Measurements from ENCODE around the gene AQP2.
"Not testable (repeated sequence)": the region's sequence is repeated elsewhere in the genome, so short reads cannot be mapped to it uniquely, and the experiment has no call there.

The AQP2 gene

DNA sequence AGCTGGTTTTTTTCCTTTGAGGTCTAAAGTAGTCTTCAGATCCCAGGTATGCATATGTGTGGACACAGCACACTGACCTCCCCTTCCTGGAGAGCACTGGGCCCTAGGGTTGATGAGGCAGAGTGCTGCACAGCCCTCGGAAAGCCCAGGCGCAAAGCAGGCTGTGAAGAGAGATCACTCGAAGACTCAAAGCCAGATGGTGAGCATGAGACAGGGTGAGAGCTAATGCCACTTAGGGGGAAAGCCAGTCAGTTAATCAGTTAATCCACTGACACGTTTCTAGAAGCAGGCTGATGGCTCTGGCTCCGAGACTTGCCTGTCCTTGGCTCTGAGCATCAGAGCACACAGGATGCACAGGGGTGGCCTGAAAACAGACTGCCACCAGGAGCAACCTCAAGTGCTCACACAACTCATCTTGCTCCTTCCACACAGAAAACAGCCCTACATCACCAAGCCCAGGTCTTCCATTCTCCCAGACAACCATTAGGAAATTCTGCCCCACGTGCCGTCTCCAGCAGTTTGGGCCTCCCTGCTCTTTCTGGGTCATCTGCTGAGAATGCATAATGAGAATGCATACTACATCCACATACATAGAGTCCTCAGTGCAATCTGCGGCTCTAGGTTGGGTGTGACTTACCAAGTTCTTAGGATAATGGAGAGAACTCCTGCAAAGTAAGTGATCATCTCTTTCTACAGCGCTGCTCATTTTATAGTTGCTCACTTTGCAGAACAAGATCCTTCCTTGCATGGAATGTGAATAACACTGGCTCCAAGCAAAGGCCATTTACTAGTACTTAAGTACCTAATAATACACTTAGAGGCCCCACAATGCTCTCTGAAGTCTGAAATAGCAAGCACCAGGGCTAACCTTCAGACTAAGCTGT, 34.2 kb downstream of the AQP2 start:
- DNase-seq (ENCODE audit: low read depth in 1 of 2, low spot score in 1 of 2) = no peak

DNA sequence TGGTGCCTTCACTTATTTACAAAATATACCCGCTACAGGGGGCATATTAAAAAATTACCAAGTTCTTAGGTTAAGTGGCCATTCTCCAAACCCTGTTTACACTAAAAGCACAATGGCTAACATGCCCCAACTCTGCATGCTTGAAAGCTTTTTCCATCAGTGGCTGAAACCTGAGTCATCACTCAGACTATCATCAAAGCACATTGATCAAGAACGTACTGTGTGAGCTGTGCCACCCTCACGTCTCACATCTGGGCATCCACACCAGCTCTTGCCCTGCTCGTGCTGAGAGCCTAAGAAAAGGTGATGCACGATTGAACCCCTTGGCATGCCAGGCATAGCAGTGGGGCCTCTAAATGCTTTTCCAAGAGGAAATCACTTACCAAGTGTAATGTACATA, 35.4 kb downstream of the AQP2 start:
- DNase-seq (ENCODE audit: low read depth in 1 of 2, low spot score in 1 of 2) = no peak

DNA sequence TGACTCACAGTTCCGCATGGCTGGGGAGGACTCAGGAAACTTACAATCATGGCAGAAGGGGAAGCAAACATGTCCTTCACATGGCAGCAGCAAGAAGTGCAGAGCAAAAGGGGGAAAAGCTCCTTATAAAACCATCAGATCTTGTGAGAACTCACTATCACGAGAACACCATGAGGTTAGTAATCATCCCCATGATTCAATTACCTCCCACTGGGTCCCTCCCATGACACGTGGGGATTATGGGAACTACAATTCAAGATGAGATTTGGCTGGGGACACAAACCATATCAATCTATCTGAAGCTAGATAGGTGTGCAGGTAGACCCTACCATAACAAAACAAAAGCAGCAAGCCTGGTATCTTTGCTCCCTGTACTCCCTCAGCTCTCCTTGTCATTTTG, 35.9 kb downstream of the AQP2 start:
- not testable (repeated sequence) for DNase-seq (ENCODE audit: low read depth in 1 of 2, low spot score in 1 of 2)

GRCh38 chr12:49987625-49988303, 37.2 kb downstream of the AQP2 start:
- DNase-seq (ENCODE audit: low read depth in 1 of 2, low spot score in 1 of 2) = no peak

GRCh38 chr12:49989400-49989799, 38.9 kb downstream of the AQP2 start:
- DNase-seq (ENCODE audit: low read depth in 1 of 2, low spot score in 1 of 2) = not testable (repeated sequence)

DNA sequence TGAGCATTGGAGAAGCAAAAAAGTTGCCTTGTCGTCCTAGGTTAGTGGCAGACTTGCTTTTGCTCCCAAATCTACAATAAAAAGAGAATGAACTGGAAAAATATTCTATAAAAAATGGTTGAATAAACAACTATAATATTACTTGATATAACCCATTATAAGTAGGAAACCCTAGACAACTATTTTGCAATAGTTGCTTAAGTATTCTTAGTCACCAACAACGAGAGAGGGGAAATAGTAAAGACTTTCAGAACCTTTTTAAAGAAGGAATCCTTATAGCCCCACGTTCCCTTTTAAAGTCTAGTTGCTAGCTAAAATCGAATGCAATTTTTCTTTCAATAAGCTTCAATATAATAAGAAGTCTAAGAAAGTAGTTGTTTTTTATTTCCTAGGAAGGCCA, 39.7 kb downstream of the AQP2 start:
- DNase-seq (ENCODE audit: low read depth in 1 of 2, low spot score in 1 of 2) = no peak

DNA sequence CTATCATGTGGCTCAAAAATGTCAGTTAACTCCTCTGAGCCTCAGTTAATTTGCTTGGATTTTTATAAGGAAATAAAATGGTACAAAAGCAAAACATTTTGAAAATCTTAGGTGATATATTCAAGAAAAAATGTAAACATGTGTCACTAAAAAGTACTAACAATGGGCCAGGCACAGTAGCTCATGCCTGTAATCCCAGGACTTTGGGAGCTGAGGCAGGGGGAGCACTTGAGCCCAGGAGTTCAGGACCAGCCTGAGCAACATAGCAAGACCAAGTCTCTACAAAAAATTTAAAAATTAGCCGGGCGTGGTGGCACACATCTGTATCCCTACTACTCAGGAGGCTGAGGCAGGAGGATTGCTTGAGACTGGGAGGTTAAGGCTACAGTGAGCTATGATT, 47.9 kb downstream of the AQP2 start:
- DNase-seq (ENCODE audit: low read depth in 1 of 2, low spot score in 1 of 2) = no peak

- no peak for DNase-seq (ENCODE audit: low read depth in 1 of 2, low spot score in 1 of 2)
Observed at GRCh38 chr12:50003595-50003994, 53.1 kb downstream of the AQP2 start.

- no peak for DNase-seq (ENCODE audit: low read depth in 1 of 2, low spot score in 1 of 2)
Observed at GRCh38 chr12:50004696-50005095, 54.2 kb downstream of the AQP2 start.

- DNase-seq (ENCODE audit: low read depth in 1 of 2, low spot score in 1 of 2) = no peak
Observed at GRCh38 chr12:50005175-50005574, 54.6 kb downstream of the AQP2 start.

DNA sequence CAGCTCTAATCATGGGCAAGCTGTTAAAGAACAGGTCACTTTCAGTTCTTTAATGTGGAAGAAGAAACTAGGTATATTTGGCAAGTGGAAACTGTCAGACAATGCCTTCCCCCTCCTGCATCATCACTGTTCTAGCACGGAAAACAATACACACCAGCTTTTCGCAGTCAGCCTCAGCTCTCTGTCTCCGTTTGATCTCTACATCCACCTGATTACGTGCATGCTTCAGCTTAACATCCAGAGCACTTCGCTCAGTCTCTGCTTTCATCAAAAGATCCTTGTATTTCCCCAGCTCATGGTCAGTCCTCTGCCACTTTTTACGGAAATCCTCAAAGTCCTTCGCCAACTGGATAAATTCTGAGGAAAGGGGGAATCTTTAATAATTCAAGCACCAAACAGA, 55.7 kb downstream of the AQP2 start:
- no peak for DNase-seq (ENCODE audit: low read depth in 1 of 2, low spot score in 1 of 2)

DNA sequence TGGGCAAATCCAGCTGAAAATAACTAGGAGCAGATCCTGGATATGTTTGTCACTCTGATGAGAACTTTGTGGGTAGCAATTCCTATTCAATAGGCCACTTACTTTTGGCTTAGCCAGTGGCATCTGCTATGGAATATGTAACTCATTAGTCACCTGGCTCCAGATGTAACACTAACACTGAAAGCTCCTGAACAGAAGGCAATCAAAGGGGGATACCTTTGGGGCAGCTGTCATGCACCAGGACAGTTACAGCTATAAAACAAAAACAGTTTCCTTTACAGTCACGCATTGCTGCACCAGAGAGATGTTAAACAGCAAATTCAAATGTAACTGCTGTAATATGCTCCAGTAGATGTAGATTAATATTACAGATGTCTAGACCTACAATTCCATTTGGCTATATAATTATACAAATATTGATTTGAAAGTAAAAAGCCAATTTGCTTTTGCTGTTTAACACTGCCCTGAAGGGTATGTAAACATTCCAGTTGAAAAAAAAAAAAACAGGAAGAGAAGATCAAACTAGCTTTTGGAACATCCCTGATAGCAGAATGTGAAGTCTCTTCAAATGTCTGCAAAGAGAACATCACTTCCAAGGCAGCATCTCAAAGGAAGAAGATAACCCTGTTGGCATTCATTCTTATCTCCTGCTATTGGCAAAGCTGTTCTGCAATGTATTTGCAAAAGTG, 56.4 kb downstream of the AQP2 start:
- no peak for DNase-seq (ENCODE audit: low read depth in 1 of 2, low spot score in 1 of 2)
